ENCODE data around the gene SMAP1.

The SMAP1 gene

DNA sequence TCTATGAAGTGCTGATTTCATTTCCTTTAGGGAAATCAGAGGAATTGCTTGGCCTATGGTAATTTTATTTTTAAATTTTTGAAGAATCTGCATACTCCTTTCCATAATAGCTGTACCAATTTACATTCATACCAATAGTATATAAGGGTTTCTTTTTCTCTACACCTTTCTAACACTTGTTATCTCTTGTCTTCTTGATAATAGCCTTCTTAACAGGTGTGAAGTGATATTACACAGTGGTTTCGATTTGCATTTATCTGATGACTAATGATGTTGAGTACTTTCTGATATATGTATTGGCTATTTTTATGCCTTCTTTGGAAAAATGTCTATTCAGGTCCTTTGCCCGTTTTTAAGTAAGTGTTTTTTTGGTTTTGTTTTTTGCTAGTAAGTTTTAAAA is 40.8 kb downstream of the SMAP1 start:
- TF ChIP-seq CTCF (conservative IDR thresholded peaks at IDR 0.05; ENCODE audit: low read depth, low read length) = no peak
- H3K4me3 ChIP-seq (ENCODE audit: low read length) = no peak overlapping the region
- DNase-seq (ENCODE audit: low read depth) = no peak

DNA sequence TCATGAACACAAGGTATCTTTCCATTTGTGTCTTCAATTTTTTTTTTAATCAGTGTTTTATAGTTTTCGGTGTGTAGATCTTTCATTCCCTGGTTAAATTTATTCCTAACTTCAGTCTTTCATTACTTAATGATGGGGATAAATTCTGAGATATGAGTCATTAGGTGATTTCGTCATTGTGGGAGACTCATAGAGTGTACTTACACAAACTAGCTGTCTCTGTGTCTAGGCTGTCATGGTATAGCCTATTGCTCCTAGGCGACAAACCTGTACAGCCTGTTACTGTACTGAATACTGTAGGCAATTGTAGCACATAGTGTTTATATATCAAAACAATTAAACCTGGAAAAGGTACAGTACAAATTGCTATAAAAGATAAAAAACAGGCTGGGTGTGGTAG is 42.1 kb downstream of the SMAP1 start:
- DNase-seq (ENCODE audit: low read depth) = peak; percentile 33
- TF ChIP-seq CTCF (conservative IDR thresholded peaks at IDR 0.05; ENCODE audit: low read depth, low read length) = no peak
- H3K4me3 ChIP-seq (ENCODE audit: low read length) = no peak overlapping the region

- no peak for TF ChIP-seq CTCF (conservative IDR thresholded peaks at IDR 0.05; ENCODE audit: low read depth, low read length)
- H3K4me3 ChIP-seq (ENCODE audit: low read length) = no peak overlapping the region
- no peak for DNase-seq (ENCODE audit: low read depth)
These were observed 47.1 kb downstream of the SMAP1 start for GRCh38 chr6:70714716-70715257.

GRCh38 chr6:70717038-70717801 is 49.5 kb downstream of the SMAP1 start:
- no peak for DNase-seq (ENCODE audit: low read depth)
- no peak overlapping the region for H3K4me3 ChIP-seq (ENCODE audit: low read length)
- TF ChIP-seq CTCF (conservative IDR thresholded peaks at IDR 0.05; ENCODE audit: low read depth, low read length) = no peak

- no peak for DNase-seq (ENCODE audit: low read depth)
- TF ChIP-seq CTCF (conservative IDR thresholded peaks at IDR 0.05; ENCODE audit: low read depth, low read length) = no peak
- H3K4me3 ChIP-seq (ENCODE audit: low read length) = no peak overlapping the region
These were observed 56.8 kb downstream of the SMAP1 start for GRCh38 chr6:70724524-70724923.

DNA sequence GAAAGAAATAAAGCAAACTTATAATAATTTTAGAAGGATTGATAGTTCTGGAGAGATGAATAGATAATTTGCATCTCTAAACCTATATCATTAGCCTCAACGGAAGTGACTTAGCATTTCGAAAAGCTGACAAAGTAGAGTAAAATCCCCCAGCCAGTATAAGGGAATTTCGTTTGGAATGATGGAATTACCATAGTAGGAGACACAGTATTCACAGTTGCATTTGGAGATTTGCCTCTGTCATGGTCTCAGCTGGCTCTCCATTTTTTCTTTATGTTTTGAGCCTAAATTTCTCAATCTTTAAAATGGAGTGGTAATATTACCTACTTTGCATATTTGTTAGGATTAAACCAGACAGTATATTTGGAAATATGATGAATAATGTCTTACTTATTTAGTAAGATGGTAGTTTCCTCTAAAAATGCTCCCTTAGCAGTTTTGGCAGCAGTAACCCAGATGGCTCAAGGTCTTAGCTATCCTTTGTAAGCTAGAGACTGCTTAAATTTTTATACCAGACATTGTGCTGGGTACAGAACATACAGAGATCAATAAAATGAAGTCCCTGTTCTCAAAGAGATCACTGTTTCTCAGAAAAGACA is 58.2 kb downstream of the SMAP1 start:
- DNase-seq (ENCODE audit: low read depth) = peak; percentile 2
- no peak overlapping the region for H3K4me3 ChIP-seq (ENCODE audit: low read length)
- TF ChIP-seq CTCF (conservative IDR thresholded peaks at IDR 0.05; ENCODE audit: low read depth, low read length) = no peak

- no peak overlapping the region for H3K4me3 ChIP-seq (ENCODE audit: low read length)
- no peak for TF ChIP-seq CTCF (conservative IDR thresholded peaks at IDR 0.05; ENCODE audit: low read depth, low read length)
- no peak for DNase-seq (ENCODE audit: low read depth)
These were observed 66.7 kb downstream of the SMAP1 start for GRCh38 chr6:70734381-70734780.
